HG03175 (cell line): ENCODE results near the gene ATP5PD.

Experiments
- ATAC-seq: cut with Tn5 transposase; IDR thresholded peaks from one replicate; pipeline ENCODE4 v1.9.1; 2021; ENCODE audit warnings: mild to moderate bottlenecking, moderate library complexity; ENCODE audit not compliant: unreplicated experiment

ATP5PD gene

DNA sequence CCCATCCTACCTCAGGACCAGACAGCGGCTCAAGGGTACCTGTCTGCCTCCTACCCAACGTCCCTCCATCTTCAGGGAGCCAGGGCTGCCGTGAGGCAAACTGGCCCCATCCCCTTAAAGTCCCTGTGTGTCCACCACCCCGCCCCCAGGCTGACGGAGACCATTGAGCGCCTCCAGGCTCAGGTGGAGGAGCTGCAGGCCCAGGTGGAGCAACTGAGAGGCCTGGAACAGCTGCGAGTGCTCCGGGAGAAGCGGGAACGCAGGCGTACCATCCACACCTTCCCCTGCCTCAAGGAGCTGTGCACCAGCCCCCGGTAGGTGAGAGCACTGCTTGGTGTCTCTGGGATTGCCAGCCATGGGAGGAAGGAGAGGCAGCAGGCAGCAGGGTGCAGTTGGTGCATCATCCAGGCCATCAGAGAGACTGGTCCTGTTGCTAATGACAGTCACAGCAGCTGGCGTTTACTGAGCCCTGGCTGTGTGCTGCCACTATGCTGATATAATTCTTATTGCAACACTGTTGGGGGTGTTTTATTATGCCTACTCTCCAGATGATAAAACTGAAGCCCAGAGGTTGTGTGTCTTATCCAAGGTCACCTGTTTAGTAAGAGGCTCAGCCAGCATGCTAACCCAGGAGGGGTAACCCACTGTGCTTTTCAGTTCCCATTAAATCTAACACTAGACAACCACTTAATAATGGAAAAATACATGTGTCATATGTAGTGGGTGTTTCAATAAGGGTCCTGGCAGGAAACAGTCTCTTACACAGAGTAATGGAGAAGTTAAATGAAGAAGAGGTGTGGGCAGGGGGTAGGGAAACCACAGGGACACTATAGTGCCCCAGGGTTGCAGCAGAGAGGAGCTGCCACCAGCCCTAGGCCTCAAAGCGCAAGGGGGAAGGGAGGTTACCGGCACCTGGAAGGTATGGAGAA, 44.6 kb downstream of the ATP5PD start:
- no peak for ATAC-seq

DNA sequence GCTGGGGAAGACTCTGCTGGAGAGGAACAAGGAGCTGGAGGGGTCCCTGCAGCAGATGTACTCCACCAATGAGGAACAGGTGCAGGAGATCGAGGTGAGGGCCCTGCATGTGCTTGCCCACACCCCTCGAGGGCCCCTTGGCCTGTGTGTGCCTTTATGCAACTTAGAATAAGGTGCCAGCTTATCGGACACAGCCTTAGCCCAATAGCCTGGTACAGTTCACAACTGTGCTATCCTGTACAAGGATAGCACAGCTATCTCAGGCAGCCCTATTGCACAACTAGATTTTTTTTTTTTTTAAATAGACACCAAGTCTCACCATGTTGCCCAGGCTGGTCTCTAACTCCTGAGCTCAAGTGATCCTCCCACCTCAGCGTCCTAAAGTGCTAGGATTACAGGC, 47.2 kb downstream of the ATP5PD start:
- ATAC-seq, result no peak

DNA sequence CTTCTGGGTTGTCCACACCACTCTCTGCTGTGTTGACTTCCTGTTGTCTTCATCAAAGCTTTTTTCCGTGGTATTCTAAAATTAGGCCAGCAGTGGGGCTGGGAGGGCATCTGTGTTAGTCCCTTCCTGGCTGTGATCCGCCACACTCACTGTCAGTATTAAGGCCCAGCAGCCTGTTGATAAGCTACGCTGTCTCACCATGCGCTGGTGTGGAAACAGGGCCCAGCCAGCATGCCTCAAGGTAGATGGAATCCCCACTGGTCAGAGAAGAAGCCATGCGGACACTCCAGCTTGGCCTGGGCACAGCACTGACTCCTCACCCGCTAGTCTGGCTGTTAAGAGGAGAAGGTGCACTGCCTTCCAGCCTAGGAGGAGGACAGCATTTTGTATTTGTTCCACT, 48.0 kb downstream of the ATP5PD start:
- no peak for ATAC-seq

DNA sequence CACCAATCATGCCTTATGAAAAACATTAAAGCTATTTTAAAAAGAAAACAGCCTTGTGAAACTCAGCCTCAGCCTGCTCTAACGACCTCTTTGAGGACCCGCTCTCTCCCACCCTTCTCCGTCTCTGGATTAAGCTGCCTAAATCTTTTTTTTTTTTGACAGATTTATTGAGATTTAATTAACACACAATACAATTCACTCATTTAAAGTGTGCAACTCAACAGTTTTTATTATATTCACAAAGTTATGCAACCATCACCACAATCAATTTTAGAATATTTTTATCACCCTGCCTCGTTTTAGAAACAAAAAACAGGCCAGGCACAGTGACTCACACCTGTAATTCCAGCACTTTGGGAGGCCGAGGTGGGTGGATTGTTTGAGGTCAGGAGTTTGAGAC, 50.9 kb downstream of the ATP5PD start:
- ATAC-seq, result no peak

DNA sequence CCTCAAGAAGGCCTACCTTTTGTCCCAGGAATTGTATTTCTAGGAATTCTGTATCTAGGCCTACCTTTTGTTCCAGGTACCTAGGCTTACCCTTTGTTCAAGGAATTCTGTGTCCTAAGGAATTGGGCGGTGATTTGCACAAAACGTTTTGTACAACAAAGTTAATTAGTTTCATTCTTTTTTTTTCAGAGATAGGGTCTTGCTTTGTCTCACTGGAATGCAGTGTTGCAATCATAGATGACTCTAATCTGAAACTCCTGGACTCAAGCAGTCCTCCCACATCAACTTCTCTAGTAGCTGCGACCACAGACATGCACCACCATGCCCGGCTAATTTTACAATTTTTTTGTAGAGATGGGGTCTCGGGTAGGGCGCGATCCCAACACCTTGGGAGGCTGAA, 52.3 kb downstream of the ATP5PD start:
- ATAC-seq, result no peak

DNA sequence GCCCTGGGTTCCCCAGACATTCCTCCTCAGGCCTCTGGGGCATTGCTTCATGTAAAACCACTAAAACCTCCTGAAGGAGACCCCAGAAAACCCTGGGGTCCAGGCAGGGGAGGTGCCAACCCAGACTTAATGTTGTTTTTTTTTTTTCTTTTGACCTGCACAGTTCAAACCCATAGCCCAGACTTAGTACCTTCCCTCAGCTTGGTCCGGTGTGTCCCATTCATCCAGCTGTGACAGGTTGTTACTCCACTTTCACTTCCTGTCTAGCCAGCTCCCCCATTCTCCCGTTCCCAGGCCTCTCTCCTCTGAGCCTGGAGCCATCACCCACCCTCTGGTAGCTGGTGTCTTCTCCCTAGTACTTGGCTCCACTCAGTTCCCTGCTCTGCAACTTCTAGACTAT, 54.5 kb downstream of the ATP5PD start:
- ATAC-seq, result no peak

DNA sequence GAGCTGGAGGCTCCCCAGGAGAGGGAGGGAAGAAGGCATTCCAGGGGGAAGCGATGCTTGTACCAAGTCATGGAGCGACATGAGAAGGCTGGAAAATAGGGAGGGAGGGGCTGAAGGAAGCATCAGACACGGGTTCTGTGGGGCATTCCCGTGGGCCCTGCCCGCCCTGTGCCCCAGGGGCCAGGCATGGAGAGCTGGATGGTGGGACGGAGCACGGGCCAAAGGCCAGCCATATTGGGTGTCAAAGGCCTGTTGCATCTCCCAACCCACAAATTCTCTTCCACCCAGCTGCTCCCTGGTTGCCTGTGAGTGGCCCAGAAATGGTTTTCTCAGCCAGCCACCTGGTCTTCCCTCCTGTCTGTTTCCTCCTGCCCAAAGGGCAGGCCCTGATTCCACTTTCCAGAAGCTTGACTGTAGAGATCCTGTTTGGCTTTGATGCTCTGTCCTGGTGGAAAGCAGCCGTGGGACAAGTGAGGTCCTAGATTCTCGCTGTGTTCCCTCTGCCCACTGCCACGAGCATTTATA, 56.1 kb downstream of the ATP5PD start:
- no peak for ATAC-seq
